Measurements from ENCODE around the gene CYP3A4.

GRCh38 chr7:99806839-99807478 lies 23.0 kb upstream of the CYP3A4 start:
- no peak for TF ChIP-seq CTCF (IDR thresholded peaks at IDR 0.05)
- no peak for TF ChIP-seq POLR2A (IDR thresholded peaks at IDR 0.05)
- no peak for TF ChIP-seq EP300 (IDR thresholded peaks at IDR 0.05)
